Osteocyte (in vitro differentiated cells): ENCODE results near the gene GATA2. TPM values are rescaled to one million over a fixed set of nuclear protein-coding genes. Genes with fewer than 3 reads are reported as not detected.

Experiments used
- DNase-seq: peaks from one replicate; pipeline ENCODE4 v3.0.0; 2021; ENCODE audit warnings: mixed read lengths; ENCODE audit not compliant: unreplicated experiment; ENCODE audit errors: extremely low spot score
- H3K27ac Mint-ChIP-seq: one replicate; pipeline ENCODE4 v1.8.0; 2021; ENCODE audit warnings: mild to moderate bottlenecking, mixed read lengths; ENCODE audit not compliant: unreplicated experiment
- H3K27me3 Mint-ChIP-seq: one replicate; pipeline ENCODE4 v1.8.0; 2021; ENCODE audit warnings: mixed read lengths; ENCODE audit not compliant: unreplicated experiment
- H3K36me3 Mint-ChIP-seq: one replicate; pipeline ENCODE4 v1.8.0; 2021; ENCODE audit warnings: mixed read lengths; ENCODE audit not compliant: unreplicated experiment
- H3K4me1 Mint-ChIP-seq: one replicate; pipeline ENCODE4 v1.8.0; 2021; ENCODE audit warnings: mixed read lengths; ENCODE audit not compliant: unreplicated experiment
- H3K4me3 Mint-ChIP-seq: one replicate; pipeline ENCODE4 v1.8.0; 2021; ENCODE audit warnings: mild to moderate bottlenecking, moderate library complexity, mixed read lengths; ENCODE audit not compliant: unreplicated experiment
- H3K9me3 Mint-ChIP-seq: one replicate; pipeline ENCODE4 v1.8.0; 2021; ENCODE audit warnings: mixed read lengths; ENCODE audit not compliant: unreplicated experiment
- CTCF ChIP-seq: fragments of 200-600 bp; sonication (generic); IDR thresholded peaks from 2 replicates; pipeline ENCODE4 v1.5.0; 2021; ENCODE audit warnings: antibody characterized with exemption, mild to moderate bottlenecking, moderate library complexity
- total RNA-seq: library from RNA; stranded (reverse); gene quantifications from 2 replicates; pipeline ENCODE4 v1.2.1, GENCODE V29; 2021

Gene GATA2
- total RNA-seq, 1 donor from 2014 or later, result 0.67 TPM

GRCh38 chr3:128498127-128498626 is 5.2 kb upstream of the GATA2 start:
- DNase-seq, result peak; percentile 21
- Mint-ChIP-seq H3K36me3 (no peaks in the 10 kb centered on the region), H3K27ac (no peak overlapping the region), H3K4me1 (peaks cover 7% of the 10 kb centered on the region), H3K27me3 (peaks cover 34% of the 10 kb centered on the region), H3K9me3 (no peaks in the 10 kb centered on the region), H3K4me3 (peak overlapping the region; percentile 41)
- TF ChIP-seq CTCF, result no peak

DNA sequence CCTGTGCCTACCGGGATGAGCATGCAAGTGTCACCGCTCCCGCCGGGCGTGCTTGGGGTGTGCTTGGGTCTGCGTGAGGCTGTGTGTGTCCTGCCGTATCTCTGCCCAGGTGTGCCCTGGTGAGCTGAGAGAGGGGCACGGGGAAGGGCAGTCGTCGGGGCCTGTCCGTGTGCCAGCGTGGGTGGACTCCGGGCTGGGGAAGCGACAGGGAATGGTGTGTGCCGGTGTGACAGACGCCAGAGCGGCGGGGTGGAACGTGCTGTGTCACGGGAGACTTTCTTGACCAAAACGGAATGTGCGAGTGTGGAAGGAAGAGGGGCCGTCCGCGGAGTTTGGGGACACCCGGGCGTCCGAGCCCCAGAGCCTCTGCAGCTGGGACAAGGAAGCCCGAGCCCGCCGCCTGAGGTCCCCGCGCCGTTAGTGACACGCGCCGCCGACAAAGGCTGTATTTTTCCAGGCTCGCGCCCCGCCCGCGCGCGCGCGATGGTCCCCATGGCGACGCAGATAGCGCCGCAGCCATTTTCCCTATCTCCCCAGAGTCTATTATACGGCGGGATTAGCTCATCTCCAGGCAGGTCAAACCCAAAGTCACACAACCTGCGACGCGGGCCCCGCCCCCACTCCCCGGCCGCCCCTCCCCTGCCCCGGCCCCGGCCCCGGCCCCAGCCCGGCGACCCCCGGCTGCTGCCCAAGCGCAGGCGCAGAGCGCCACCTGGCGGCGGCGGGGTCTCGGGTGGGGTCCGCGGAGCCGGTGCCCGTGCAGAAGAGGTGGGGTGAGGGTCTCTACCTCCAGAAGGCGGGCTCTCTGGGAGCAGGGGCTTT is 4.5 kb upstream of the GATA2 start:
- Mint-ChIP-seq H3K27me3 (peaks cover 32% of the 10 kb centered on the region), H3K4me3 (peak overlapping the region; percentile 78), H3K36me3 (no peaks in the 10 kb centered on the region), H3K9me3 (no peaks in the 10 kb centered on the region), H3K4me1 (peaks cover 7% of the 10 kb centered on the region), H3K27ac (no peak overlapping the region)
- TF ChIP-seq CTCF, result peak; percentile 90
- peak; percentile 91 for DNase-seq

GRCh38 chr3:128496602-128497304 is 3.8 kb upstream of the GATA2 start:
- Mint-ChIP-seq H3K36me3 (no peaks in the 10 kb centered on the region), H3K4me1 (peaks cover 10% of the 10 kb centered on the region), H3K9me3 (no peaks in the 10 kb centered on the region), H3K4me3 (peak overlapping the region; percentile 78), H3K27ac (no peak overlapping the region), H3K27me3 (peaks cover 34% of the 10 kb centered on the region)
- TF ChIP-seq CTCF, result no peak
- DNase-seq, result peak; percentile 84

DNA sequence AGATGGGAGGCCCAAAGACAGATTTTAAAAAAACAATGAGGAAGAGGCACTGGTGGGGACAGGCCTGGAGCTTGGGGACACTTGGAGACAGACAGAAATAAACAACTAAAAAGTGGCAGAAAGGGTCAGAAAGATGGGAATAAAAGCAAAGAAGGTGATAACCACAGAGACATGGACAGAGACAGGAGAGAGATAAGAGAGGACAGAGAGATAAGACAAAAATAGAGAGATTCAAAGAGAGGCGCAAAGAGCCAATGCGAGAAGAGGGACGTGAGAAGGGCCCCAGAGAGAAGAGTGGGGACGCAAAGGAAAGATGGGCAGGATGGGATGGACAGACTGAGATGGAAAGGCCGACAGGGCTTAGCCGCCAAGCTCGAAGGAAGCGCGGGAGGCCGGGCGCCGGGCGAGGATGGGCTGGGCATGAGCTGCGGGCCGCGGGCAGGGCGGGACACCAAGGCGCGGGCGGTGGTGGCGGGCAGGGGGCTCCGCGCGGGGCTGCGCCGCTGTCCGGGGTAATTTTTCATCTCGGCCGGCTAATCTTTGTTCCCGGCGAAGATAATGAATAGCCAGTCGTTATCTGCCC is 3.1 kb upstream of the GATA2 start:
- Mint-ChIP-seq H3K4me3 (peak overlapping the region; percentile 41), H3K9me3 (no peaks in the 10 kb centered on the region), H3K36me3 (no peaks in the 10 kb centered on the region), H3K27me3 (peaks cover 35% of the 10 kb centered on the region), H3K27ac (no peak overlapping the region), H3K4me1 (peaks cover 7% of the 10 kb centered on the region)
- DNase-seq, result peak; percentile 80
- no peak for TF ChIP-seq CTCF
